SJSA1 (cell line): ENCODE data around the gene SIT1. TPM values are rescaled to one million over a fixed set of nuclear protein-coding genes. Genes with fewer than 3 reads are reported as not detected.

Experiments
- DNase-seq, 2 experiments: peaks; one replicate each; pipeline ENCODE4 v3.0.0-alpha.2; 2015 to 2020; ENCODE audit warnings: low spot score in 2 of 2, low read depth in 1 of 2
- H3K27ac ChIP-seq: fragments of 250-450 bp; sonication (Bioruptor Pico); 2 replicates; pipeline ENCODE4 v1.5.1; 2020; ENCODE audit warnings: mild to moderate bottlenecking, moderate library complexity
- H3K27me3 ChIP-seq: fragments of 250-450 bp; sonication (Bioruptor Pico); replicated peaks from 2 replicates; pipeline ENCODE4 v1.5.1; 2020; ENCODE audit warnings: mild to moderate bottlenecking, moderate library complexity
- H3K36me3 ChIP-seq: fragments of 250-450 bp; sonication (Bioruptor Pico); 2 replicates; pipeline ENCODE4 v1.5.1; 2020; ENCODE audit warnings: mild to moderate bottlenecking
- H3K4me1 ChIP-seq: fragments of 250-450 bp; sonication (Bioruptor Pico); replicated peaks from 2 replicates; pipeline ENCODE4 v1.6.1; 2021; ENCODE audit warnings: mild to moderate bottlenecking
- H3K4me3 ChIP-seq: fragments of 250-450 bp; sonication (Bioruptor Pico); 2 replicates; pipeline ENCODE4 v1.5.1; 2020; ENCODE audit warnings: mild to moderate bottlenecking
- H3K9me3 ChIP-seq: fragments of 250-450 bp; sonication (Bioruptor Pico); replicated peaks from 2 replicates; pipeline ENCODE4 v1.5.1; 2020; ENCODE audit warnings: mild to moderate bottlenecking
- total RNA-seq: library from RNA; depleted of rRNA; stranded (reverse); fragments of >200 nt; shearing (Covaris generic); gene quantifications from 2 replicates; pipeline ENCODE4 v1.2.3, GENCODE V29; 2014

Gene SIT1
- total RNA-seq, 1 experiment from 2014 or later, result not detected

DNA sequence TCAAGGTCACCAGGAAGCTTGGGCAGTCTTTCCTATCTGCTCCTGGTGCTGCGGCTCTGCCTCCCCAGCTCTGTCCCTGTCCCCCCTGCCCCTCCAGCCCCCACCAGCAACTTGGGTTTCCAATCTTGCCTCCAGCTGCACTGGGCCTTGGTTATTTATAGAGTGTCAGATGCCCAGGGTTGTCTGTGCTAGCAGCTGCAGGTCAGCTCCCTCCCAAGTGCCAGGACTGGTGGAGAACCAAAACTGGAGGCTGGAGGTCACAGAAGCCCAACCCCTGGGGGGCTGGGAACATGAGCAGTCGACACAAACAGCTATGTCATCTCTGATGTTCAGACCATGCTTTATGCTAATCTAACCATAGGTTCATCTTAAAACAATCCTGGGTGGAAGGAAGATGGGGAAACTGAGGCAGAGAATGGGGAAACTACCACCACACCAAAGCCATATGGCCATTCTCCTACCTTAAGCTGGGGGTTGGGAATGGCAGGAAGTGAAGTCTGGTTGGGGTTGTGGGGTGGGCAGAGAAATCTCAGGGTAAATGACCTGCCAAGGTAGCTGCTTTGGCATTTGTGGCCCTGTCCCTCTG lies 37.3 kb upstream of the SIT1 start:
- no peaks in the 10 kb centered on the region for H3K9me3 ChIP-seq
- peaks cover 24% of the 10 kb centered on the region for H3K4me1 ChIP-seq
- no peaks in the 10 kb centered on the region for H3K27me3 ChIP-seq
- DNase-seq, result no peak
- H3K36me3 ChIP-seq, result peaks cover 63% of the 10 kb centered on the region
- H3K4me3 ChIP-seq, result peak overlapping the region; percentile 60
- no peak overlapping the region for H3K27ac ChIP-seq

DNA sequence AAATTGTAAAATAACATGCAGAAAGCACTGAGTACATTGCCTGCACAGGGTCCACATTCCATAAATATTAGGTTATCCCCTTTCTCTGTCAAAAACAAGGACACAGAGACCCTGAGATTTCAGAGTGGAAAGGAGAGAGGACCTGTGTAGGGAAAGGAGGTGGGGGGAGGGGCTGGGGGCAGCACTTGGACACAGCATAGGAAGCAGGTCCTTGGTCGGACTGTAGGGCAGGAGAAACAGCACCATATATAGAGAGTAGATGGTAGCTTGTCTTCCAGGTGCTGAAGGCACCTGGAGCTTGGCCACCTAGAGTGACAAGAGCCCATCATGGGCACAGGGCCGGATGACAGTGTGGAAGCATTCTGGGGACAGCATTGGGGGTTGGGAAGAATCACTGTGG lies 36.6 kb upstream of the SIT1 start:
- Histone ChIP-seq H3K27ac (no peak overlapping the region), H3K36me3 (peaks cover 70% of the 10 kb centered on the region), H3K9me3 (no peaks in the 10 kb centered on the region)

DNA sequence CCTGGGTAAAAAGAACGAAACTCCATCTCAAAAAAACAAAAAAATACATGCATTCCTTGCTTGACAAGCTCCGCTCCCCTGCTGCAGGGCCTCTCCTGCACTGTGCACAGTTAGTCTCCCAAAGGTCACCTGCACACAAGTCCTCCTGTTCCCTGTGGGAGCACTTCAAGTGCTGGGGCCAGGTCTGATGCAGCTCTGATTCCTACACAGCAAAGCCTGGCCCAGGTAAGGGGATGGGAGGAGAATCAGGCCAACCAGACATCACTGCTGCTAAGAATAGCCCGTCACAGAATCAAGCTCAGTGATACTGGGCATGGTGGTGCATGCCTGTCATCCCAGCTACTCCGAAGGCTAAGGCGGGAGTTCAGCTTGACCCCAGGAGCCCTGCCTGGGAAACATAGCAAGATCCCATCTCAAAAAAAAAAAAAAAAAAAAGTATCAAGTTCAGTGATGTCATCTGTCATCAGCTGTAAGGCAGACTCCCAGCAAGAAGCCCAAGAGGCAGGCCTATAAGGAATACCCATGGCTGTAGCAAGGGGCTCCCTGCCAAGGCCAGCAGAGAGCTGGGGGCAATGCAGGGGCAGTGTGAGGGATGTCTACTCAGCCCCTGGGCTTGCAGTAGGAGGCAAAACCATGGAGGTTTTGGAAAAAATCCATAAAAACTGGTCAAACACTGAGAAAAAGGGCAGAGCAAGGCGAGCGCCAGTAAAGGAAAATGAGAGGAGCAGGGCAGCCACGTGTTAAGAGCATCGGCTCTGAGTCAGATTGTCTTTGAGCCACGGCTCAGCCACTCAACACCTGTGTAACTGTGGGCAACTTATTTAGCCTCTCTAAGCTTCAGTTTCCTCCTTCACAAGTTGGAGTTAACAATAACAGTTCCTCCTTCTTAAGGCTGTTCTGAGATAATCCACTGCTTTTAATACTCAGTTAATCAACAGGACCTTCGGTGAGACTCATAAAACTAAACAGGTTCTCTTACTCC lies 35.8 kb upstream of the SIT1 start:
- Histone ChIP-seq H3K36me3 (peaks cover 78% of the 10 kb centered on the region), H3K4me1 (peaks cover 23% of the 10 kb centered on the region)
- DNase-seq, result no peak

More for the DNA sequence above, 36.6 kb upstream of the SIT1 start:
- DNase-seq, result no peak
- H3K4me3 ChIP-seq, result no peak overlapping the region
- peaks cover 24% of the 10 kb centered on the region for H3K4me1 ChIP-seq
- H3K27me3 ChIP-seq, result no peaks in the 10 kb centered on the region

GRCh38 chr9:35685506-35685905 lies 34.8 kb upstream of the SIT1 start:
- Histone ChIP-seq H3K9me3 (no peaks in the 10 kb centered on the region), H3K27ac (no peak overlapping the region), H3K4me1 (peaks cover 19% of the 10 kb centered on the region), H3K4me3 (no peak overlapping the region), H3K36me3 (peaks cover 80% of the 10 kb centered on the region), H3K27me3 (no peaks in the 10 kb centered on the region)
- no peak for DNase-seq

More for the DNA sequence above, 35.8 kb upstream of the SIT1 start:
- Histone ChIP-seq H3K9me3 (no peaks in the 10 kb centered on the region), H3K27ac (no peak overlapping the region), H3K4me3 (no peak overlapping the region), H3K27me3 (no peaks in the 10 kb centered on the region)

DNA sequence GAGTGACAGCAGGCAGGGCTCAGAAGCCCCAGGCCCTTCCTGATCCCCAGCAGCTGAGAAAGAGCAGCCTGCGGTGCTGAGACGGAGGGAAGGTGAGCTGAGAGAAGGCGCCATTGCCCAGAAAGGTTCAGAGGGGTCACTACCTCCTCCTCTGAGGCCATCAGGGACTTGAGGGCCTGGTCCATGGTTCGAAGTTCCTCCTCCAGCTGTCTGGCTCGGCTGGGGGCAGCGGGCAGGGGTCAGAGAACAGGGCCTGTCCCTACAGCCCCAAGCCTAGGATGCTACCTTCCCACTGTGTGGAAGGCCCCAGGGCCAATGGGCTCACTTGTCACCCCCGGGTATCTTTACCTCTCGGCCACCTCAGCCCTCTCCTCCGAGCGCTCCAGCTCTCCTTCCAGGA lies 34.2 kb upstream of the SIT1 start:
- no peak for DNase-seq
- Histone ChIP-seq H3K36me3 (peaks cover 80% of the 10 kb centered on the region), H3K9me3 (no peaks in the 10 kb centered on the region), H3K27me3 (no peaks in the 10 kb centered on the region), H3K4me1 (peaks cover 19% of the 10 kb centered on the region), H3K4me3 (no peak overlapping the region), H3K27ac (no peak overlapping the region)

- no peaks in the 10 kb centered on the region for H3K9me3 ChIP-seq
- DNase-seq, result no peak
- peaks cover 15% of the 10 kb centered on the region for H3K4me1 ChIP-seq
- no peak overlapping the region for H3K27ac ChIP-seq
- no peak overlapping the region for H3K4me3 ChIP-seq
- peaks cover 68% of the 10 kb centered on the region for H3K36me3 ChIP-seq
- no peaks in the 10 kb centered on the region for H3K27me3 ChIP-seq
These were observed 32.6 kb upstream of the SIT1 start for GRCh38 chr9:35683323-35683722.

GRCh38 chr9:35682520-35683315 lies 32.0 kb upstream of the SIT1 start:
- DNase-seq, result no peak
- Histone ChIP-seq H3K9me3 (no peaks in the 10 kb centered on the region), H3K36me3 (peaks cover 62% of the 10 kb centered on the region), H3K27me3 (no peaks in the 10 kb centered on the region), H3K27ac (no peak overlapping the region), H3K4me3 (no peak overlapping the region), H3K4me1 (peaks cover 9% of the 10 kb centered on the region)

DNA sequence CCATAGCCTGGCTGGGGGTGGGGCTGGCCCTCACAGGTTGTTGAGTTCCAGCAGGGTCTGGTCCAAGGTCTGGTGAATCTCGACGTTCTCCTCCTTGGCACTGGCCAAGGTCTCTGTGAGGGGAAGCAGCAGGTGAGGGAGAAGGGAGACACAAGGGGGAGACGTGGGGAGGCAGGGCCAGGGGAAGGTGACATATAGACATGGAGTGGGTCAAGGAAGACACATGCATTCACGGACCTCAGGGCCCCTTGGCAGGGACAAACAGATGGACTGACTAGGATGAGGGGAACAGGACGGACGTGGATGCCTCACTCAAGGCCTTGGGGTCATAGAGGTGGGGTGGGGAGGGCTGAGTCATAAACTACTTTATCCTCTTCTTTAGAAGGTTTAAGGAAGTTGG lies 31.3 kb upstream of the SIT1 start:
- DNase-seq, result no peak
- Histone ChIP-seq H3K4me3 (no peak overlapping the region), H3K27me3 (no peaks in the 10 kb centered on the region), H3K27ac (no peak overlapping the region), H3K4me1 (peaks cover 5% of the 10 kb centered on the region), H3K36me3 (peaks cover 55% of the 10 kb centered on the region), H3K9me3 (no peaks in the 10 kb centered on the region)

DNA sequence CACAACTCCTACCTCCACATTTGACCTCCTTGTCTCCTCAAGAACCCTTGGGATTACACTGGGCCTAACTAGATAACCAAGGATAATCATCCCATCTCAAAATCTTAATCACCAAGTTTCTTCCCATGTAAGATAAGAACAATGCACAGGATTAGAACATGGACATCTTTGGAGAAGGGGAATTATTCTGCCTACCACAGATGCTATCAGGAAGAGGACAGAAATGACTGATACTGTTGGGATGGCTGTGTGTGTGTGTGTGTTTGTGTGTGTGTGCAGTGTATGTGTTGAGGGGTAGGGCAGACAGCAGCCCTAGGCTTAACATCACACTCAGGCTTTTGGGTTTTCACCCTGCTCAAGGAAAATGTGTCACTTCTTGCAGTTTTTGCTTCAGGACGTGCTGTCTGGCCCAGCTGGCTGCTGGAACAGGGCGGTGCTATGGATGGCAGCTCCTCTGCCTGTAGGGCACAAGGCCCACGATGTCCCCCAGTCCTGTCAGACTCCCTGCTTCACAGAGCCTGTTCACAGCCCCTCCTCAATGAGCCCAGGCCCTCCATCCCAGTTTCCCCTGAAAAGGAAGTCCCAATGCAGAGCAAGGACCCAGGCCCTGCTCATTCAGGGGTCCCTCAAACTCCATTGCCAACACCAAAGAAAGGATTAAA lies 30.7 kb upstream of the SIT1 start:
- H3K4me3 ChIP-seq, result no peak overlapping the region
- no peaks in the 10 kb centered on the region for H3K9me3 ChIP-seq
- DNase-seq, result no peak
- no peaks in the 10 kb centered on the region; the same call in 1 of the 2 replicates for H3K4me1 ChIP-seq
- H3K36me3 ChIP-seq, result peaks cover 50% of the 10 kb centered on the region
- H3K27me3 ChIP-seq, result no peaks in the 10 kb centered on the region
- H3K27ac ChIP-seq, result no peak overlapping the region

GRCh38 chr9:35680331-35681105 lies 29.8 kb upstream of the SIT1 start:
- Histone ChIP-seq H3K4me3 (no peak overlapping the region), H3K9me3 (no peaks in the 10 kb centered on the region), H3K27ac (no peak overlapping the region), H3K4me1 (no peaks in the 10 kb centered on the region; the same call in 1 of the 2 replicates), H3K27me3 (no peaks in the 10 kb centered on the region), H3K36me3 (peaks cover 41% of the 10 kb centered on the region)
- DNase-seq, result no peak

GRCh38 chr9:35679766-35680330 lies 29.1 kb upstream of the SIT1 start:
- Histone ChIP-seq H3K27ac (no peak overlapping the region), H3K27me3 (no peaks in the 10 kb centered on the region), H3K36me3 (peaks cover 35% of the 10 kb centered on the region), H3K9me3 (no peaks in the 10 kb centered on the region), H3K4me1 (no peaks in the 10 kb centered on the region; the same call in 1 of the 2 replicates), H3K4me3 (no peak overlapping the region)
- no peak for DNase-seq

- DNase-seq, result no peak
- Histone ChIP-seq H3K36me3 (peaks cover 27% of the 10 kb centered on the region), H3K4me1 (no peaks in the 10 kb centered on the region; the same call in 1 of the 2 replicates), H3K27ac (no peak overlapping the region), H3K27me3 (no peaks in the 10 kb centered on the region), H3K9me3 (no peaks in the 10 kb centered on the region), H3K4me3 (no peak overlapping the region)
These were observed 28.4 kb upstream of the SIT1 start for GRCh38 chr9:35679091-35679490.
